NCI-H510A treated with DMSO at 0.1 percent for 48 hours (cell line): ENCODE measurements around the gene BRCA2.

ENCODE experiments used
- DNase-seq: peaks from one replicate; lab custom pipeline; 2025; lab: John Stamatoyannopoulos, UW

Gene BRCA2

GRCh38 chr13:32315238-32316027 lies at the start of gene BRCA2, which contains the start of gene ZAR1L:
BRCA2 (plus strand) TSS chr13:32315508; CDS start chr13:32316461, 953 bp downstream.
ZAR1L (minus strand) TSS chr13:32315363; CDS start chr13:32311925, 3,438 bp downstream.
- peak; percentile 58 for DNase-seq

GRCh38 chr13:32265726-32266125 lies 49.6 kb upstream of the BRCA2 start:
- no peak for DNase-seq

GRCh38 chr13:32266130-32266529 lies 49.2 kb upstream of the BRCA2 start:
- no peak for DNase-seq

GRCh38 chr13:32267836-32268439 lies 47.4 kb upstream of the BRCA2 start:
- peak; percentile 23 for DNase-seq

GRCh38 chr13:32272021-32272683 lies 43.2 kb upstream of the BRCA2 start:
- no peak for DNase-seq

GRCh38 chr13:32277839-32278238 lies 37.5 kb upstream of the BRCA2 start:
- no peak for DNase-seq

- DNase-seq = no peak
Observed at GRCh38 chr13:32278426-32278825, 36.9 kb upstream of the BRCA2 start.

- no peak for DNase-seq
Observed at GRCh38 chr13:32281096-32281495, 34.2 kb upstream of the BRCA2 start.

GRCh38 chr13:32282096-32282711 lies 33.1 kb upstream of the BRCA2 start:
- DNase-seq = no peak

- no peak for DNase-seq
Observed at GRCh38 chr13:32284927-32285632, 30.2 kb upstream of the BRCA2 start.

GRCh38 chr13:32285633-32285965 lies 29.7 kb upstream of the BRCA2 start:
- no peak for DNase-seq

- DNase-seq = no peak
Observed at GRCh38 chr13:32297206-32297605, 18.1 kb upstream of the BRCA2 start.

GRCh38 chr13:32298695-32299094 lies 16.6 kb upstream of the BRCA2 start:
- no peak for DNase-seq

- DNase-seq = no peak
Observed at GRCh38 chr13:32299893-32300292, 15.4 kb upstream of the BRCA2 start.

- no peak for DNase-seq
Observed at GRCh38 chr13:32300406-32300805, 14.9 kb upstream of the BRCA2 start.

GRCh38 chr13:32300920-32301319 lies 14.4 kb upstream of the BRCA2 start:
- DNase-seq = no peak

GRCh38 chr13:32302461-32302860 lies 12.8 kb upstream of the BRCA2 start:
- no peak for DNase-seq

GRCh38 chr13:32305646-32306045 lies 9.7 kb upstream of the BRCA2 start:
- DNase-seq = no peak

- no peak for DNase-seq
Observed at GRCh38 chr13:32309312-32310133, 5.8 kb upstream of the BRCA2 start.

GRCh38 chr13:32310134-32310706 lies 5.1 kb upstream of the BRCA2 start:
- peak; percentile 37 for DNase-seq
